Naive thymus-derived CD4-positive, alpha-beta T cell (primary cell): ENCODE data around the gene CCSER1. TPM values are rescaled to one million over a fixed set of nuclear protein-coding genes. Genes with fewer than 3 reads are reported as not detected.

Experiments
- ATAC-seq: fragments of 150-1000 bp; cut with Tn5 transposase; 2 replicates; pipeline ENCODE4 v1.10.0; 2021; ENCODE audit warnings: mild to moderate bottlenecking, moderate library complexity
- CTCF ChIA-PET: fragments of 350-600 bp; sonication (Branson Sonifier 250); formaldehyde crosslinking; loops from one replicate; lab custom pipeline; 2021; ENCODE audit warnings: antibody characterized with exemption; lab: Charles Lee
- POLR2A ChIA-PET: fragments of 350-600 bp; sonication (Branson Sonifier 250); formaldehyde crosslinking; loops from one replicate; lab custom pipeline; 2021; ENCODE audit warnings: antibody characterized with exemption, inconsistent platforms; lab: Charles Lee
- DNase-seq, 9 donors: peaks; one replicate each; pipeline versions ENCODE4 v3.0.0 to v3.0.0-alpha.2; 2020 to 2022; ENCODE audit warnings: mixed read lengths in 1 of 9
- H3K27ac ChIP-seq: one replicate; pipeline ENCODE4 v1.7.0; 2013; ENCODE audit warnings: mild to moderate bottlenecking, low read depth, low read length, moderate library complexity
- H3K27me3 ChIP-seq, 2 donors: one replicate each; pipeline ENCODE4 v1.7.0; 2013; ENCODE audit warnings: low read length in 2 of 2, mild to moderate bottlenecking in 2 of 2, moderate library complexity in 2 of 2; ENCODE audit not compliant: control insufficient read depth in 2 of 2, insufficient read depth in 2 of 2
- H3K36me3 ChIP-seq, 3 experiments: 1 replicate in 2 of 3; 2 replicates in 1 of 3; pipeline ENCODE4 v1.7.0; 2013; ENCODE audit warnings: low read length in 3 of 3, mild to moderate bottlenecking in 3 of 3, moderate library complexity in 1 of 3; ENCODE audit not compliant: insufficient read depth in 3 of 3, control insufficient read depth in 2 of 3
- H3K4me1 ChIP-seq, 2 donors: one replicate each; pipeline ENCODE4 v1.7.0; 2013; ENCODE audit warnings: low read length in 2 of 2, mild to moderate bottlenecking in 2 of 2, moderate library complexity in 1 of 2; ENCODE audit not compliant: control insufficient read depth in 2 of 2, insufficient read depth in 2 of 2
- H3K4me3 ChIP-seq: 2 replicates; pipeline ENCODE4 v1.7.0; 2013; ENCODE audit warnings: mild to moderate bottlenecking, low read length
- H3K9me3 ChIP-seq, 3 experiments: 1 replicate in 2 of 3; 2 replicates in 1 of 3; pipeline ENCODE4 v1.7.0; 2013; ENCODE audit warnings: low read length in 3 of 3; ENCODE audit not compliant: control insufficient read depth in 2 of 3
- H3K27ac Mint-ChIP-seq, 9 donors: one replicate each; pipeline ENCODE4 v1.8.0; 2020 to 2022; ENCODE audit warnings: mixed read lengths in 9 of 9, mild to moderate bottlenecking in 8 of 9, moderate library complexity in 5 of 9, inconsistent platforms in 2 of 9
- H3K27me3 Mint-ChIP-seq, 5 donors: one replicate each; pipeline ENCODE4 v1.8.0; 2021 to 2022; ENCODE audit warnings: mixed read lengths in 5 of 5, mild to moderate bottlenecking in 1 of 5
- H3K36me3 Mint-ChIP-seq, 5 donors: one replicate each; pipeline ENCODE4 v1.8.0; 2020 to 2022; ENCODE audit warnings: mixed read lengths in 5 of 5, mild to moderate bottlenecking in 3 of 5, inconsistent platforms in 1 of 5
- H3K4me1 Mint-ChIP-seq, 7 donors: one replicate each; pipeline ENCODE4 v1.8.0; 2020 to 2022; ENCODE audit warnings: mixed read lengths in 7 of 7, mild to moderate bottlenecking in 3 of 7, inconsistent platforms in 1 of 7
- H3K4me3 Mint-ChIP-seq, 10 donors: one replicate each; pipeline ENCODE4 v1.8.0; 2020 to 2022; ENCODE audit warnings: mild to moderate bottlenecking in 10 of 10, mixed read lengths in 10 of 10, moderate library complexity in 6 of 10, inconsistent platforms in 2 of 10
- H3K9me3 Mint-ChIP-seq, 11 donors: one replicate each; pipeline ENCODE4 v1.8.0; 2020 to 2022; ENCODE audit warnings: mixed read lengths in 11 of 11, mild to moderate bottlenecking in 4 of 11, inconsistent platforms in 1 of 11, moderate library complexity in 1 of 11
- intact Hi-C, 2 donors: fragments of 100-400 bp; cut with micrococcal nuclease; formaldehyde crosslinking; loops; one replicate each; pipeline ENCODE4 v1.15.1; 2023
- polyA plus RNA-seq, 2 donors: library from polyadenylated mRNA; unstranded; fragments of 300-500 nt; fragmentation: Illumina TruSeq; gene quantifications; one replicate each; pipeline ENCODE4 v1.2.3, GENCODE V29; 2021
- total RNA-seq, 6 experiments: library from RNA in 5 of 6; stranded (reverse) in 5 of 6; gene quantifications; 1 replicate in 5 of 6; 2 replicates in 1 of 6; pipeline ENCODE4 v1.2.3 and lab custom pipeline; 2021 to 2026

The CCSER1 gene
- total and polyA plus RNA-seq, 7 experiments from 2014 or later, result 0.30 to 4.0 (median 1.4) TPM; not detected in 3

DNA sequence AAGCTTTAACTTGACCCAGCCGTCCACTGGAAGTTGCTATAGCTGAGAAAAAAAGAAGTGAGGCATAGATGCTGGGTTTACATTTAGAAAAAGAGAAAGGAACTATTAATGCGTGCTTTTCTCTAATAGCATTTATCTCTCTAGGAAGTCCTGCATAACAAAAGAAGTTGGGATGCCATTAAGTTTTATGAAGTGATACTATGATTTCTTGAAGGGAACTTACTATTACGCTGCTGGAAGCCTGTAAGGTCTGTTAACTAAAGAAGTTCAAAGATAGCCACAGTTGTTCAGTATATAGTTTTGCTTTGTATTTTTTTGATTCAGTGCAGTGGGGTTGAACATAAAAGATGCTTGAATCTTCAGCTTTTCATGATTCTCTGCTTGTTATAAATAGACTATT lies 203.4 kb downstream of the CCSER1 start:
- intact Hi-C loops, result no loop called here
- H3K27ac ChIP-seq, result no peak overlapping the region
- H3K4me1 ChIP-seq, result no peaks in the 10 kb centered on the region
- Mint-ChIP-seq H3K4me3 (no peak overlapping the region), H3K9me3 (peaks cover 0 to 2% (median 0%) of the 10 kb centered on the region in 11 donors), H3K4me1 (no peaks in the 10 kb centered on the region), H3K27ac (no peak overlapping the region), H3K36me3 (no peaks in the 10 kb centered on the region), H3K27me3 (no peaks in the 10 kb centered on the region)
- no peak for ATAC-seq
- POLR2A ChIA-PET, result no interaction called here
- no peaks in the 10 kb centered on the region for H3K27me3 ChIP-seq
- H3K36me3 ChIP-seq, result peaks cover 0 to 3% (median 0%) of the 10 kb centered on the region in 3 experiments
- no peak overlapping the region for H3K4me3 ChIP-seq
- no peak for DNase-seq
- CTCF ChIA-PET, result no interaction called here
- no peaks in the 10 kb centered on the region for H3K9me3 ChIP-seq

DNA sequence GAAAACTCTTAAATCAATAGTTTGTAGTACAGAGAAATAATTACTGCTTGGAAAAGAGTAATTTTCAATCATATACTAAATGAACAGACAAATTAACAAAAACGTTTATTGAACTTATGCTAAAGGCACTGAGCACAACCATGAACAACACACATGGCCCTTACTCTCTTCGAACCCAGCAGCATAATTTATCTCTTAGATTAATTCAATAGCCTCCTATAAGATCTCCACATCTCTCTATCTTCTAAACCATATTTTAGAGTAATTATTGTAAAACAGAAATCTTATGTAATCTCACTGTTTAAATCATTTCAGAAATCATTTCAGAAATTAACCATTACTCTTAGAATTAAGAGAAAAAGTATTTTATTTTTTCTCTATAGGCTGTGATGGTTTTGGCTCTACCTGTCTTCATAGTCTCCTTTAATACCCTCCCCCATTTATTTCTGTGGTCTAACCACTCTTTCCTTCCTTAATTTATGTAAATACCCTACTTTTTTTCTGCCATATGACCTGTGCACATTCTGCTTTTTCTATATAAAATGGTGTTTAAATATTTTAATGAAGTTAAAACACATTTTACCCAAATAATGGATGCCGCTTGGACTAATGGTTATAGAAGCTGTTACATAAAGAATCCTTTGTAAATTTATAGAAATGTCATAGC lies 218.5 kb downstream of the CCSER1 start:
- Mint-ChIP-seq H3K27ac (no peak overlapping the region), H3K36me3 (no peaks in the 10 kb centered on the region), H3K4me1 (no peaks in the 10 kb centered on the region), H3K27me3 (peaks cover 0 to 4% (median 0%) of the 10 kb centered on the region in 5 donors), H3K4me3 (no peak overlapping the region), H3K9me3 (peaks cover 0 to 5% (median 0%) of the 10 kb centered on the region in 11 donors)
- H3K27ac ChIP-seq, result no peak overlapping the region
- no peaks in the 10 kb centered on the region for H3K27me3 ChIP-seq
- no peak for ATAC-seq
- H3K36me3 ChIP-seq, result no peaks in the 10 kb centered on the region
- no peak for DNase-seq
- intact Hi-C loops, result no loop called here
- no peaks in the 10 kb centered on the region for H3K9me3 ChIP-seq
- ChIA-PET CTCF (no interaction called here), POLR2A (no interaction called here)
- no peak overlapping the region for H3K4me3 ChIP-seq
- no peaks in the 10 kb centered on the region for H3K4me1 ChIP-seq

DNA sequence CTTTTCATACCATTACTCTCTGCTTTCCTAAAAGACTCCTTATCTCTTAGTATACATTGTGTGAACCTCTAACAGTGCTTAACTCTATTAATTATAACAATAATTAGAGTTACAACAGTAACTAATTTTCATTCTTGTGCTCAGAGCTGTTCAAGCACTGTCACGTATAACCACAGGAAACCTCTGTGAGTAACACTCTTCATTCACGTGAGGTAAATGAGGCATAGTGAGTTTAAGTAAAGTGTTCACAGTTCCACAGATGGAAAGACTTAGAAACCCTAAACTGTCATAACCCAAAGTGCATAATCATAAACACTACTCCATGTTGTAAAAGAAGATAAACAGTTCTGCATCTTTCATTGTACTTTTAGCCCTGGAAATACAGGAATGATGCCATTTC lies 222.4 kb downstream of the CCSER1 start:
- intact Hi-C loops, result no loop called here
- Mint-ChIP-seq H3K4me1 (no peaks in the 10 kb centered on the region), H3K9me3 (peaks cover 0 to 5% (median 0%) of the 10 kb centered on the region in 11 donors), H3K27me3 (peaks cover 0 to 4% (median 0%) of the 10 kb centered on the region in 5 donors), H3K36me3 (no peaks in the 10 kb centered on the region), H3K4me3 (no peak overlapping the region), H3K27ac (no peak overlapping the region)
- ATAC-seq (no peak), DNase-seq (no peak)
- ChIA-PET CTCF (no interaction called here), POLR2A (no interaction called here)
- Histone ChIP-seq H3K9me3 (no peaks in the 10 kb centered on the region), H3K4me3 (no peak overlapping the region), H3K4me1 (no peaks in the 10 kb centered on the region), H3K27ac (no peak overlapping the region), H3K36me3 (no peaks in the 10 kb centered on the region), H3K27me3 (no peaks in the 10 kb centered on the region)

DNA sequence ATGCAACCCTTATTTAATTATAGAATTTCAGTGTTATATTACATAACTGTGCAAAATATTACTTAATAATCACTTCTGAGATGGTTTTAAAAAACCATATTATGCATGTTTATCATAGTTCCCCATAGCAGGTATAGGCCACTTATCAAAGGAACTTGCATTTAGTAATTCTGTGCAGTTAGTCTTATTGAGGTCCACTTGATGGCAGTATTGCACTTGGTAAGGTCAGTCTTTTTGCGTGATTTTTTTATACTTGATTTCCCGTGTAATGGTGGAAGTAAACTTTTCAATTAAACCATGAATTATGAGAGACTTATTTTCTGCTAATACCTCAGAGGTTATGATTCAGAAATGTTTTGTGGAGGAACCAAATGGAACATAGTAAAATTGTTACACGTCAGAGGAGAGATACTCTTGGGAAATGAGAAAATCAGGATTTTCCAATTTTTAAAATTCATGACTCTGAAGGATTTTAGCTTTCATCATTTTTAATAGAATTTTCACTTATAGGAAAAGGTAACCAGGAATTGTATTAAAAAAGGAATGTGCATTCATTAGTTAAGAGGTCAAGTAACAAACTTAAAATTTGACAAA lies 230.0 kb downstream of the CCSER1 start:
- CTCF ChIA-PET, result no interaction called here
- DNase-seq, result no peak

DNA sequence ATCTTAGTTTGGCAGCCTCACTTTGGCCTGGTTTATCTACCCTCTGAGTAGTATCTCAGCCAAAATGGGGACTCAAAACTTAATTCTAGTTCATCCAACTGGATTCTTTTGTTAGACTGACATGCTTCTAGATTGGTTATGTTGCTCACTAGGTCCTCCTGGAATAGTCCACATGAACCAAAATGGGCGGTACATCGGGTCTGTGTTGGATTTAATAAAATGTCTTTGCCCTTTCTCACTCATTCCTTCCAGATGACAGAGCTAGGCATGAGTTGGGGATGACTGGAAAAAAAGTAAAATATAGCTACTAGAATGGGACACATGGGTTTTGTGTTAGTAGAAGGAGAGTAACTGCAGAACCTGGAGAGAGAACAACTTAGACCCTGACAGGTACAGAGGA lies 247.9 kb downstream of the CCSER1 start:
- Histone ChIP-seq H3K27ac (no peak overlapping the region), H3K4me3 (no peak overlapping the region), H3K9me3 (no peaks in the 10 kb centered on the region), H3K4me1 (no peaks in the 10 kb centered on the region), H3K27me3 (no peaks in the 10 kb centered on the region), H3K36me3 (no peaks in the 10 kb centered on the region)
- ATAC-seq (no peak), DNase-seq (no peak)
- peaks cover 0 to 5% (median 0%) of the 10 kb centered on the region in 11 donors for H3K9me3 Mint-ChIP-seq
- ChIA-PET POLR2A (no interaction called here), CTCF (no interaction called here)
- H3K4me3 Mint-ChIP-seq, result no peak overlapping the region
- intact Hi-C loops, result no loop called here
- no peak overlapping the region for H3K27ac Mint-ChIP-seq
- H3K4me1 Mint-ChIP-seq, result no peaks in the 10 kb centered on the region
- H3K36me3 Mint-ChIP-seq, result no peaks in the 10 kb centered on the region
- H3K27me3 Mint-ChIP-seq, result no peaks in the 10 kb centered on the region

More for the DNA sequence above, 230.0 kb downstream of the CCSER1 start:
- Mint-ChIP-seq H3K27ac (no peak overlapping the region), H3K4me3 (no peak overlapping the region), H3K9me3 (peaks cover 0 to 5% (median 0%) of the 10 kb centered on the region in 11 donors), H3K36me3 (no peaks in the 10 kb centered on the region), H3K27me3 (no peaks in the 10 kb centered on the region), H3K4me1 (no peaks in the 10 kb centered on the region)
- POLR2A ChIA-PET, result no interaction called here
- H3K27ac ChIP-seq, result no peak overlapping the region
- H3K27me3 ChIP-seq, result no peaks in the 10 kb centered on the region
- intact Hi-C loops, result no loop called here
- no peaks in the 10 kb centered on the region for H3K9me3 ChIP-seq
- H3K36me3 ChIP-seq, result no peaks in the 10 kb centered on the region
- no peaks in the 10 kb centered on the region for H3K4me1 ChIP-seq
- H3K4me3 ChIP-seq, result no peak overlapping the region
- no peak for ATAC-seq

DNA sequence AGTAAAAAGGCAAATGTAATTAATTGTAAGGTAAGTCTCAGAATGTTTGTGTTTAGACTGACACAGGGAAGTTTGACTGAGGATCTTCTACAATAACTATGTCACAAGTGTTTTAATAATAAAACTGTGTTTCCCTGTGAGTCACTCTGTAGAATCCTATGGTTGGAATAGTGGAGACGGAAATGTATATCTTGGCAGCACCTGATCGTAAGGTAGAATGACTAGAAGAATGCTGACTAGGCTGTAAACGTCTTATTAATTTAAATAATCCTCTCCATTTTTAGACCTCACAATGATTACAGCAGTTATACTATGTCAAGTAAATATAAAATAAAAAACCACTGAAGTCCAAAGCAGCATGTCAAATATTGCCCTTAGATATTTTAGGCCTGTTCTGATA lies 266.0 kb downstream of the CCSER1 start:
- ChIA-PET CTCF (no interaction called here), POLR2A (no interaction called here)
- Mint-ChIP-seq H3K4me3 (no peak overlapping the region), H3K4me1 (no peaks in the 10 kb centered on the region), H3K27ac (no peak overlapping the region), H3K9me3 (no peaks in the 10 kb centered on the region), H3K27me3 (no peaks in the 10 kb centered on the region), H3K36me3 (no peaks in the 10 kb centered on the region)
- no peak overlapping the region for H3K27ac ChIP-seq
- H3K9me3 ChIP-seq, result no peaks in the 10 kb centered on the region
- H3K4me1 ChIP-seq, result no peaks in the 10 kb centered on the region
- H3K27me3 ChIP-seq, result no peaks in the 10 kb centered on the region
- ATAC-seq (no peak), DNase-seq (no peak)
- H3K36me3 ChIP-seq, result no peaks in the 10 kb centered on the region
- H3K4me3 ChIP-seq, result no peak overlapping the region
- intact Hi-C loops, result no loop called here

DNA sequence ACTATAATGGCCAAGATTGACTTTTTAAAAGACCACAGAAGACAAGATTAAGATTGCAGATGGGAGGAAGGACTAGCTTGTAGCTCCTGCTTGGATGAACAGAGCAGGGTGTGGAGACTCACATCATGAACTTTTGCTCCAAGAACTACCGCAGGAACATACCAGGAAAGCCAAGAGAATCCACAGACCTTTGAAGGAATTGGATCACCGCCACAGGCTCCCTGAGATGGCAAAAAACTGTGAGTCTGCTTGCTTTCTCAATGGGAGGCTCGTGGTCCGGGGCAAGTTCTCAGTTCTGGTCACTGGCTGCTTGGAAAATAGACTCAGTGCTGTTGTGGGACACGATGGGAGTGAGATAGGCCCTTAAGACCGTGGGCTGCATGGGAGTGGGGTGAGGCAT lies 276.6 kb downstream of the CCSER1 start:
- H3K9me3 ChIP-seq, result no peaks in the 10 kb centered on the region
- Mint-ChIP-seq H3K9me3 (peaks cover 2 to 18% (median 11%) of the 10 kb centered on the region in 11 donors), H3K27me3 (no peaks in the 10 kb centered on the region), H3K4me3 (no peak overlapping the region), H3K27ac (no peak overlapping the region), H3K36me3 (no peaks in the 10 kb centered on the region), H3K4me1 (no peaks in the 10 kb centered on the region)
- CTCF ChIA-PET, result no interaction called here
- intact Hi-C loops, result no loop called here
- H3K4me3 ChIP-seq, result no peak overlapping the region
- no peaks in the 10 kb centered on the region for H3K36me3 ChIP-seq
- POLR2A ChIA-PET, result no interaction called here
- no peak overlapping the region for H3K27ac ChIP-seq
- no peaks in the 10 kb centered on the region for H3K4me1 ChIP-seq
- H3K27me3 ChIP-seq, result no peaks in the 10 kb centered on the region
- ATAC-seq, result no peak
- no peak for DNase-seq
